Activated naive CD8-positive, alpha-beta T cell treated with anti-CD3 and anti-CD28 coated beads, Interleukin-2, amount 50 U/mL, for 24 hours (primary cell): Measurements from ENCODE around the gene ACTN3.
"Not testable (repeated sequence)": the region's sequence is repeated elsewhere in the genome, so short reads cannot be mapped to it uniquely, and the experiment has no call there.

ENCODE experiments used
- ATAC-seq: fragments of 150-1000 bp; cut with Tn5 transposase; one replicate; pipeline ENCODE4 v1.10.0; 2021
- DNase-seq: peaks from one replicate; pipeline ENCODE4 v3.0.0; 2021
- H3K27ac Mint-ChIP-seq: one replicate; pipeline ENCODE4 v1.8.0; 2021; ENCODE audit warnings: mild to moderate bottlenecking, mixed read lengths
- H3K27me3 Mint-ChIP-seq: one replicate; pipeline ENCODE4 v1.8.0; 2021; ENCODE audit warnings: mixed read lengths
- H3K36me3 Mint-ChIP-seq: one replicate; pipeline ENCODE4 v1.8.0; 2021; ENCODE audit warnings: low read depth, mixed read lengths
- H3K4me1 Mint-ChIP-seq: one replicate; pipeline ENCODE4 v1.8.0; 2021; ENCODE audit warnings: mixed read lengths
- H3K4me3 Mint-ChIP-seq: one replicate; pipeline ENCODE4 v1.8.0; 2021; ENCODE audit warnings: mild to moderate bottlenecking, moderate library complexity, mixed read lengths
- H3K9me3 Mint-ChIP-seq: one replicate; pipeline ENCODE4 v1.8.0; 2021; ENCODE audit warnings: mixed read lengths

ACTN3 gene

GRCh38 chr11:66539170-66539869 is 7.4 kb upstream of the ACTN3 start:
- peaks cover 16% of the 10 kb centered on the region for H3K4me1 Mint-ChIP-seq
- H3K27ac Mint-ChIP-seq: no peak overlapping the region
- no peaks in the 10 kb centered on the region for H3K9me3 Mint-ChIP-seq
- no peak for DNase-seq
- H3K36me3 Mint-ChIP-seq: peaks cover 9% of the 10 kb centered on the region
- no peak for ATAC-seq
- no peak overlapping the region for H3K4me3 Mint-ChIP-seq
- no peaks in the 10 kb centered on the region for H3K27me3 Mint-ChIP-seq

GRCh38 chr11:66539870-66540213 is 6.9 kb upstream of the ACTN3 start:
- Mint-ChIP-seq H3K9me3 (no peaks in the 10 kb centered on the region), H3K4me3 (no peak overlapping the region), H3K27me3 (no peaks in the 10 kb centered on the region), H3K4me1 (peaks cover 18% of the 10 kb centered on the region), H3K36me3 (peaks cover 9% of the 10 kb centered on the region), H3K27ac (no peak overlapping the region)
- ATAC-seq (no peak), DNase-seq (no peak)

- peaks cover 21% of the 10 kb centered on the region for H3K4me1 Mint-ChIP-seq
- not testable (repeated sequence) for H3K36me3 Mint-ChIP-seq, H3K27me3 Mint-ChIP-seq
Measured at GRCh38 chr11:66540598-66540997, 6.1 kb upstream of the ACTN3 start.

GRCh38 chr11:66541892-66542291 is 4.8 kb upstream of the ACTN3 start:
- Mint-ChIP-seq H3K36me3 (peaks cover 6% of the 10 kb centered on the region), H3K27me3 (no peaks in the 10 kb centered on the region), H3K9me3 (no peaks in the 10 kb centered on the region), H3K4me3 (no peak overlapping the region), H3K27ac (no peak overlapping the region), H3K4me1 (peaks cover 23% of the 10 kb centered on the region)
- ATAC-seq (no peak), DNase-seq (no peak)

More at GRCh38 chr11:66540598-66540997, 6.1 kb upstream of the ACTN3 start:
- H3K4me3 Mint-ChIP-seq, H3K9me3 Mint-ChIP-seq, ATAC-seq, DNase-seq, H3K27ac Mint-ChIP-seq: not testable (repeated sequence)

- Mint-ChIP-seq H3K9me3 (no peaks in the 10 kb centered on the region), H3K27ac (peak overlapping the region; percentile 6), H3K4me1 (peaks cover 23% of the 10 kb centered on the region), H3K27me3 (no peaks in the 10 kb centered on the region), H3K4me3 (no peak overlapping the region), H3K36me3 (peaks cover 6% of the 10 kb centered on the region)
- DNase-seq (no peak), ATAC-seq (no peak)
Measured at GRCh38 chr11:66542362-66542761, 4.3 kb upstream of the ACTN3 start.

GRCh38 chr11:66543263-66544107 is 3.2 kb upstream of the ACTN3 start:
- H3K27ac Mint-ChIP-seq: peak overlapping the region; percentile 63
- H3K4me1 Mint-ChIP-seq: peaks cover 23% of the 10 kb centered on the region

GRCh38 chr11:66544952-66545351 is 1.8 kb upstream of the ACTN3 start:
- not testable (repeated sequence) for ATAC-seq, DNase-seq, H3K36me3 Mint-ChIP-seq, H3K27me3 Mint-ChIP-seq, H3K9me3 Mint-ChIP-seq
- Mint-ChIP-seq H3K4me3 (peak overlapping the region; percentile 88), H3K27ac (peak overlapping the region; percentile 86), H3K4me1 (peaks cover 23% of the 10 kb centered on the region)

More at GRCh38 chr11:66543263-66544107, 3.2 kb upstream of the ACTN3 start:
- no peaks in the 10 kb centered on the region for H3K27me3 Mint-ChIP-seq
- ATAC-seq (peak; percentile 39), DNase-seq (peak; percentile 71)
- no peaks in the 10 kb centered on the region for H3K9me3 Mint-ChIP-seq
- peaks cover 4% of the 10 kb centered on the region for H3K36me3 Mint-ChIP-seq
- peak overlapping the region; percentile 71 for H3K4me3 Mint-ChIP-seq

GRCh38 chr11:66545701-66546367 is 869 bp upstream of the ACTN3 start, which contains the start of gene ZDHHC24:
TSS of gene ZDHHC24 (minus strand) at chr11:66546048. CDS start at chr11:66546003, 45 bp downstream.
- ATAC-seq (peak; percentile 96), DNase-seq (peak; percentile 94)
- H3K4me3 Mint-ChIP-seq: peak within 1 kb of the TSS; percentile 88
- H3K4me1 Mint-ChIP-seq: peaks cover 23% of the 10 kb centered on the region
- peaks cover 4% of the 10 kb centered on the region for H3K36me3 Mint-ChIP-seq
- peak within 1 kb of the TSS; percentile 86 for H3K27ac Mint-ChIP-seq
- H3K27me3 Mint-ChIP-seq: no peaks in the 10 kb centered on the region
- no peaks in the 10 kb centered on the region for H3K9me3 Mint-ChIP-seq

GRCh38 chr11:66546966-66547661 is 411 bp downstream of the ACTN3 start:
- ATAC-seq (no peak), DNase-seq (no peak)
- no peaks in the 10 kb centered on the region for H3K9me3 Mint-ChIP-seq
- no peaks in the 10 kb centered on the region for H3K27me3 Mint-ChIP-seq
- peaks cover 23% of the 10 kb centered on the region for H3K4me1 Mint-ChIP-seq
- no peaks in the 10 kb centered on the region for H3K36me3 Mint-ChIP-seq
- no peak overlapping the region for H3K27ac Mint-ChIP-seq
- H3K4me3 Mint-ChIP-seq: peak overlapping the region; percentile 88

- Mint-ChIP-seq H3K9me3 (no peaks in the 10 kb centered on the region), H3K36me3 (no peaks in the 10 kb centered on the region), H3K4me3 (no peak overlapping the region), H3K27me3 (no peaks in the 10 kb centered on the region), H3K4me1 (peaks cover 20% of the 10 kb centered on the region), H3K27ac (no peak overlapping the region)
- no peak for ATAC-seq
- DNase-seq: no peak
Measured at GRCh38 chr11:66547662-66548009, 933 bp downstream of the ACTN3 start.

- no peaks in the 10 kb centered on the region for H3K27me3 Mint-ChIP-seq
- DNase-seq: no peak
Measured at GRCh38 chr11:66548041-66548440, 1.3 kb downstream of the ACTN3 start.

GRCh38 chr11:66548774-66549630 is 2.3 kb downstream of the ACTN3 start:
- ATAC-seq: no peak
- Mint-ChIP-seq H3K36me3 (no peaks in the 10 kb centered on the region), H3K9me3 (no peaks in the 10 kb centered on the region), H3K27ac (no peak overlapping the region), H3K27me3 (no peaks in the 10 kb centered on the region), H3K4me3 (no peak overlapping the region), H3K4me1 (peaks cover 11% of the 10 kb centered on the region)
- no peak for DNase-seq

More at GRCh38 chr11:66548041-66548440, 1.3 kb downstream of the ACTN3 start:
- H3K9me3 Mint-ChIP-seq: no peaks in the 10 kb centered on the region
- H3K27ac Mint-ChIP-seq: no peak overlapping the region
- peaks cover 19% of the 10 kb centered on the region for H3K4me1 Mint-ChIP-seq
- ATAC-seq: no peak
- H3K36me3 Mint-ChIP-seq: no peaks in the 10 kb centered on the region
- no peak overlapping the region for H3K4me3 Mint-ChIP-seq

GRCh38 chr11:66549696-66550095 is 3.0 kb downstream of the ACTN3 start:
- H3K36me3 Mint-ChIP-seq: no peaks in the 10 kb centered on the region
- H3K4me3 Mint-ChIP-seq: no peak overlapping the region
- ATAC-seq: no peak
- no peak overlapping the region for H3K27ac Mint-ChIP-seq
- H3K27me3 Mint-ChIP-seq: no peaks in the 10 kb centered on the region
- no peak for DNase-seq
- H3K9me3 Mint-ChIP-seq: no peaks in the 10 kb centered on the region
- H3K4me1 Mint-ChIP-seq: peaks cover 6% of the 10 kb centered on the region
